Muscle of arm (tissue), 12 donors: ENCODE results near the gene SLCO3A1. TPM values are rescaled to one million over a fixed set of nuclear protein-coding genes. Genes with fewer than 3 reads are reported as not detected.
A peak's percentile ranks its signal among the peaks of the same experiment; 100 is the strongest.

ENCODE experiments used
- DNase-seq: peaks from one replicate; pipeline ENCODE4 v3.0.0-alpha.2; 2013
- polyA plus RNA-seq, 12 donors: library from polyadenylated mRNA; unstranded; fragments of 120-200 nt; gene quantifications; one replicate each; pipeline ENCODE4 v1.2.1, GENCODE V29; 2013; ENCODE audit not compliant: insufficient read length in 12 of 12

SLCO3A1 gene
- polyA plus RNA-seq, 12 donors: 3.7 to 20.6 (median 6.6) TPM; not detected in 1

- no peak for DNase-seq
Measured at GRCh38 chr15:92121047-92121446, 267.5 kb downstream of the SLCO3A1 start.

GRCh38 chr15:92122259-92122658 is 268.8 kb downstream of the SLCO3A1 start:
- DNase-seq: no peak

- no peak for DNase-seq
Measured at GRCh38 chr15:92123962-92124656, 270.6 kb downstream of the SLCO3A1 start.

GRCh38 chr15:92124657-92125010 is 271.1 kb downstream of the SLCO3A1 start:
- no peak for DNase-seq

GRCh38 chr15:92128788-92129187 is 275.3 kb downstream of the SLCO3A1 start:
- no peak for DNase-seq

- DNase-seq: no peak
Measured at GRCh38 chr15:92130244-92130643, 276.7 kb downstream of the SLCO3A1 start.

GRCh38 chr15:92130906-92131305 is 277.4 kb downstream of the SLCO3A1 start:
- DNase-seq: no peak

- no peak for DNase-seq
Measured at GRCh38 chr15:92132982-92133755, 279.7 kb downstream of the SLCO3A1 start.

GRCh38 chr15:92140796-92141195 is 287.3 kb downstream of the SLCO3A1 start:
- DNase-seq: no peak

- no peak for DNase-seq
Measured at GRCh38 chr15:92141607-92142006, 288.1 kb downstream of the SLCO3A1 start.

- no peak for DNase-seq
Measured at GRCh38 chr15:92142242-92143232, 289.0 kb downstream of the SLCO3A1 start.

GRCh38 chr15:92143765-92144164 is 290.3 kb downstream of the SLCO3A1 start:
- no peak for DNase-seq

- no peak for DNase-seq
Measured at GRCh38 chr15:92146511-92147150, 293.1 kb downstream of the SLCO3A1 start.

GRCh38 chr15:92149029-92149428 is 295.5 kb downstream of the SLCO3A1 start:
- DNase-seq: peak; percentile 8

- no peak for DNase-seq
Measured at GRCh38 chr15:92149465-92149864, 296.0 kb downstream of the SLCO3A1 start.

- no peak for DNase-seq
Measured at GRCh38 chr15:92151168-92151567, 297.7 kb downstream of the SLCO3A1 start.

GRCh38 chr15:92151741-92152140 is 298.2 kb downstream of the SLCO3A1 start:
- DNase-seq: no peak

- no peak for DNase-seq
Measured at GRCh38 chr15:92152983-92153382, 299.5 kb downstream of the SLCO3A1 start.

GRCh38 chr15:92153620-92154019 is 300.1 kb downstream of the SLCO3A1 start:
- no peak for DNase-seq

GRCh38 chr15:92155934-92156333 is 302.4 kb downstream of the SLCO3A1 start:
- DNase-seq: no peak

GRCh38 chr15:92157666-92158298 is 304.3 kb downstream of the SLCO3A1 start:
- DNase-seq: no peak
